GM23338 (cell line): ENCODE measurements around the gene DSCAML1. TPM values are rescaled to one million over a fixed set of nuclear protein-coding genes. Genes with fewer than 3 reads are reported as not detected.

Experiments used
- ATAC-seq: fragments of 200-7000 bp; cut with Tn5 transposase; 3 replicates; pipeline ENCODE4 v1.9.1; 2020
- DNase-seq: peaks from one replicate; pipeline ENCODE4 v3.0.0-alpha.2; 2015; ENCODE audit warnings: low spot score
- H2AFZ ChIP-seq: fragments of 200-600 bp; sonication (generic); 2 replicates; pipeline ENCODE4 v1.8.0; 2016; ENCODE audit warnings: antibody characterized with exemption, mild to moderate bottlenecking, moderate library complexity
- H3F3A ChIP-seq: fragments of 200-600 bp; sonication (generic); replicated peaks from 2 replicates; pipeline ENCODE4 v1.8.0; 2017; ENCODE audit warnings: antibody characterized with exemption, mixed run types, low read depth
- H3K27ac ChIP-seq: fragments of 200-600 bp; sonication (generic); 2 replicates; pipeline ENCODE4 v1.6.1; 2016; ENCODE audit warnings: low read depth
- H3K27me3 ChIP-seq: fragments of 200-600 bp; sonication (generic); 2 replicates; pipeline ENCODE4 v1.8.0; 2016; ENCODE audit warnings: mild to moderate bottlenecking, mixed run types, moderate library complexity; ENCODE audit not compliant: insufficient read depth
- H3K36me3 ChIP-seq: fragments of 200-600 bp; sonication (generic); 2 replicates; pipeline ENCODE4 v1.8.0; 2016; ENCODE audit warnings: mild to moderate bottlenecking; ENCODE audit not compliant: insufficient read depth
- H3K4me1 ChIP-seq: fragments of 200-600 bp; sonication (generic); 2 replicates; pipeline ENCODE4 v1.8.0; 2016; ENCODE audit warnings: mild to moderate bottlenecking, moderate library complexity; ENCODE audit not compliant: insufficient read depth
- H3K4me2 ChIP-seq: fragments of 200-600 bp; sonication (generic); 2 replicates; pipeline ENCODE4 v1.7.1; 2017; ENCODE audit warnings: mixed run types
- H3K4me3 ChIP-seq: fragments of 200-600 bp; sonication (generic); 2 replicates; pipeline ENCODE4 v1.6.1; 2016; ENCODE audit warnings: mixed run types
- H3K79me2 ChIP-seq: fragments of 200-600 bp; sonication (generic); replicated peaks from 2 replicates; pipeline ENCODE4 v1.8.0; 2017; ENCODE audit warnings: mild to moderate bottlenecking; ENCODE audit not compliant: insufficient read depth
- H3K9me2 ChIP-seq: fragments of 200-600 bp; sonication (generic); 2 replicates; pipeline ENCODE4 v1.8.0; 2017; ENCODE audit not compliant: insufficient read depth
- H4K20me1 ChIP-seq: fragments of 200-600 bp; sonication (generic); replicated peaks from 2 replicates; pipeline ENCODE4 v1.8.0; 2017; ENCODE audit warnings: mild to moderate bottlenecking; ENCODE audit not compliant: insufficient read depth
- H3K27ac Mint-ChIP-seq: 2 replicates; pipeline ENCODE4 v1.8.0; 2020; ENCODE audit warnings: inconsistent platforms, mild to moderate bottlenecking, moderate library complexity, mixed read lengths
- H3K27me3 Mint-ChIP-seq: 3 replicates; pipeline ENCODE4 v1.8.0; 2022; ENCODE audit warnings: low read depth, mild to moderate bottlenecking, moderate library complexity, mixed read lengths, inconsistent platforms; ENCODE audit not compliant: insufficient read depth, poor library complexity
- H3K36me3 Mint-ChIP-seq: 3 replicates; pipeline ENCODE4 v1.8.0; 2021; ENCODE audit warnings: low read depth, mild to moderate bottlenecking, inconsistent platforms, moderate library complexity, mixed read lengths
- H3K4me1 Mint-ChIP-seq: 3 replicates; pipeline ENCODE4 v1.8.0; 2020; ENCODE audit warnings: mild to moderate bottlenecking, inconsistent platforms, mixed read lengths
- H3K4me3 Mint-ChIP-seq: 3 replicates; pipeline ENCODE4 v1.8.0; 2021; ENCODE audit warnings: moderate library complexity, mild to moderate bottlenecking, inconsistent platforms, mixed read lengths
- H3K9me3 Mint-ChIP-seq: 3 replicates; pipeline ENCODE4 v1.8.0; 2020; ENCODE audit warnings: moderate library complexity, mild to moderate bottlenecking, inconsistent platforms, mixed read lengths
- CREB1 ChIP-seq: fragments of 250-450 bp; sonication (Bioruptor Pico); IDR thresholded peaks from 2 replicates; pipeline ENCODE4 v1.5.0; 2020; ENCODE audit warnings: low read depth, mild to moderate bottlenecking, moderate library complexity
- CTCF ChIP-seq, 2 experiments: fragments of 200-600 bp in 1 of 2; sonication (generic) in 1 of 2; conservative IDR thresholded peaks; 2 replicates each; pipeline versions ENCODE4 v1.5.1 to v1.6.1; 2016 to 2017; ENCODE audit warnings: antibody characterized with exemption in 2 of 2, low read depth in 2 of 2, mild to moderate bottlenecking in 2 of 2, moderate library complexity in 1 of 2
- ETS1 ChIP-seq: IDR thresholded peaks from 2 replicates; pipeline ENCODE4 v1.6.1; 2016; ENCODE audit warnings: antibody characterized with exemption
- EZH2 ChIP-seq: fragments of 200-600 bp; sonication (generic); IDR thresholded peaks from one replicate; pipeline ENCODE4 v1.8.0; 2017; ENCODE audit warnings: antibody characterized with exemption, mild to moderate bottlenecking, low read depth; ENCODE audit not compliant: unreplicated experiment
- EZH2phosphoT487 ChIP-seq: fragments of 200-600 bp; sonication (generic); IDR thresholded peaks from one replicate; pipeline ENCODE4 v1.8.1; 2018; ENCODE audit warnings: antibody characterized with exemption; ENCODE audit not compliant: unreplicated experiment
- JUNB ChIP-seq: IDR thresholded peaks from one replicate; pipeline ENCODE4 v1.6.1; 2016; ENCODE audit warnings: antibody characterized with exemption; ENCODE audit not compliant: unreplicated experiment
- NANOG ChIP-seq: IDR thresholded peaks from 2 replicates; pipeline ENCODE4 v1.6.1; 2016; ENCODE audit warnings: antibody characterized with exemption, borderline replicate concordance
- POLR2AphosphoS5 ChIP-seq: IDR thresholded peaks from 2 replicates; pipeline ENCODE4 v1.6.1; 2016; ENCODE audit warnings: antibody characterized with exemption, low read depth
- REST ChIP-seq: IDR thresholded peaks from one replicate; pipeline ENCODE4 v1.6.1; 2018; ENCODE audit warnings: antibody characterized with exemption; ENCODE audit not compliant: unreplicated experiment
- STAT1 ChIP-seq: IDR thresholded peaks from one replicate; pipeline ENCODE4 v1.6.1; 2016; ENCODE audit warnings: antibody characterized with exemption; ENCODE audit not compliant: unreplicated experiment
- ZNF114 ChIP-seq: fragments of 250-450 bp; sonication (Bioruptor Pico); IDR thresholded peaks from 2 replicates; pipeline ENCODE4 v1.5.0; 2020; ENCODE audit warnings: mild to moderate bottlenecking, moderate library complexity
- ZNF331 ChIP-seq: fragments of 250-450 bp; sonication (Bioruptor Pico); IDR thresholded peaks from 2 replicates; pipeline ENCODE4 v1.5.0; 2020; ENCODE audit warnings: low read depth, mild to moderate bottlenecking, moderate library complexity
- ZNF462 ChIP-seq: fragments of 250-450 bp; sonication (Bioruptor Pico); IDR thresholded peaks from 2 replicates; pipeline ENCODE4 v1.5.0; 2020; ENCODE audit warnings: mild to moderate bottlenecking, moderate library complexity
- polyA plus RNA-seq: library from polyadenylated mRNA; unstranded; fragments of >200 nt; fragmentation: Nextera tagmentation; extraction: Ambion mirVana; gene quantifications from 2 replicates; pipeline ENCODE4 v1.2.1, GENCODE V29; 2016
- total RNA-seq: library from RNA; depleted of rRNA; stranded (reverse); fragments of >200 nt; shearing (Covaris generic); gene quantifications from 2 replicates; pipeline ENCODE4 v1.2.3, GENCODE V29; 2014

The DSCAML1 gene
- total and polyA plus RNA-seq, 2 experiments from 2014 or later = 0.17 TPM; not detected in 1

GRCh38 chr11:117575856-117576255 is 221.2 kb downstream of the DSCAML1 start:
- DNase-seq (no peak), ATAC-seq (no peak)
- Histone ChIP-seq H3F3A (no peaks in the 10 kb centered on the region), H4K20me1 (no peaks in the 10 kb centered on the region), H3K27me3 (no peaks in the 10 kb centered on the region), H3K4me2 (no peak overlapping the region), H3K79me2 (no peaks in the 10 kb centered on the region), H3K36me3 (no peaks in the 10 kb centered on the region), H3K9me2 (no peaks in the 10 kb centered on the region), H3K4me1 (peaks cover 7% of the 10 kb centered on the region), H2AFZ (no peak overlapping the region), H3K27ac (no peak overlapping the region), H3K4me3 (no peak overlapping the region)
- no peaks in the 10 kb centered on the region for H3K36me3 Mint-ChIP-seq
- peaks cover 10% of the 10 kb centered on the region for H3K27me3 Mint-ChIP-seq
- TF ChIP-seq REST (no peak), JUNB (no peak), ZNF331 (CRISPR knock-in tag) (no peak), STAT1 (no peak), ZNF114 (no peak), POLR2AphosphoS5 (no peak), EZH2phosphoT487 (no peak), ETS1 (no peak), ZNF462 (no peak), CTCF (conservative IDR thresholded peaks at IDR 0.05; ENCODE audit: low read depth in 2 of 2) (no peak), CREB1 (CRISPR knock-in tag) (no peak), EZH2 (no peak), NANOG (no peak)
- H3K4me1 Mint-ChIP-seq = peaks cover 9% of the 10 kb centered on the region
- no peak overlapping the region for H3K4me3 Mint-ChIP-seq
- H3K27ac Mint-ChIP-seq = no peak overlapping the region
- no peaks in the 10 kb centered on the region for H3K9me3 Mint-ChIP-seq
